HFF-Myc (cell line): ENCODE measurements around the gene SETD4.

Experiments
- DNase-seq: peaks from one replicate; pipeline ENCODE4 v3.0.0-alpha.2; 2011; ENCODE audit warnings: low read depth; ENCODE audit errors: extremely low read depth
- H3K4me3 ChIP-seq: replicated peaks from 2 replicates; pipeline ENCODE4 v1.5.1; 2011; ENCODE audit warnings: low read depth, mild to moderate bottlenecking, control low read depth, low read length
- TF ChIP-seq, protein P1 (sequence below): IDR thresholded peaks from 2 replicates; pipeline ENCODE4 v1.5.1; 2012; ENCODE audit warnings: mild to moderate bottlenecking, low read depth, low read length, control low read depth; ENCODE audit errors: missing control alignments

SETD4 gene

DNA sequence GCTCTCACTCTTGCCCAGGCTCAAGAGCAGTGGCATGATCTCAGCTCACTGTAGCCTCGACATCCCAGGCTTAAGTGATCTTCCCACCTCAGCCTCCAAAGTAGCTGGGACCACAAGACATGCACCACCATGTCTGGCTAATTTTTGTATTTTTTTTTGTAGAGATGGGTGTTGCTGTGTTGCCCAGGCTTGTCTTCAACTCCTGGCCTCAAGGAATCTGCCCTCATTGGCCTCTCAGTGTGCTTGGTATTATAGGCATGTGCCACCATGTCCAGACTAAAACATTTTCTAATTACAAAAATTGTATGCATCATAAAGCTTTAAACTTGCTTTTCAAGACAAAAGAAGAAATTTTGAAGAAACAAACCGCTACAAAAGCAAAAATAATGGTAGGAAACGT, 29.6 kb upstream of the SETD4 start:
- TF ChIP-seq, protein P1, sequence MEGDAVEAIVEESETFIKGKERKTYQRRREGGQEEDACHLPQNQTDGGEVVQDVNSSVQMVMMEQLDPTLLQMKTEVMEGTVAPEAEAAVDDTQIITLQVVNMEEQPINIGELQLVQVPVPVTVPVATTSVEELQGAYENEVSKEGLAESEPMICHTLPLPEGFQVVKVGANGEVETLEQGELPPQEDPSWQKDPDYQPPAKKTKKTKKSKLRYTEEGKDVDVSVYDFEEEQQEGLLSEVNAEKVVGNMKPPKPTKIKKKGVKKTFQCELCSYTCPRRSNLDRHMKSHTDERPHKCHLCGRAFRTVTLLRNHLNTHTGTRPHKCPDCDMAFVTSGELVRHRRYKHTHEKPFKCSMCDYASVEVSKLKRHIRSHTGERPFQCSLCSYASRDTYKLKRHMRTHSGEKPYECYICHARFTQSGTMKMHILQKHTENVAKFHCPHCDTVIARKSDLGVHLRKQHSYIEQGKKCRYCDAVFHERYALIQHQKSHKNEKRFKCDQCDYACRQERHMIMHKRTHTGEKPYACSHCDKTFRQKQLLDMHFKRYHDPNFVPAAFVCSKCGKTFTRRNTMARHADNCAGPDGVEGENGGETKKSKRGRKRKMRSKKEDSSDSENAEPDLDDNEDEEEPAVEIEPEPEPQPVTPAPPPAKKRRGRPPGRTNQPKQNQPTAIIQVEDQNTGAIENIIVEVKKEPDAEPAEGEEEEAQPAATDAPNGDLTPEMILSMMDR: no peak
- no peak for DNase-seq
- H3K4me3 ChIP-seq: no peak overlapping the region

DNA sequence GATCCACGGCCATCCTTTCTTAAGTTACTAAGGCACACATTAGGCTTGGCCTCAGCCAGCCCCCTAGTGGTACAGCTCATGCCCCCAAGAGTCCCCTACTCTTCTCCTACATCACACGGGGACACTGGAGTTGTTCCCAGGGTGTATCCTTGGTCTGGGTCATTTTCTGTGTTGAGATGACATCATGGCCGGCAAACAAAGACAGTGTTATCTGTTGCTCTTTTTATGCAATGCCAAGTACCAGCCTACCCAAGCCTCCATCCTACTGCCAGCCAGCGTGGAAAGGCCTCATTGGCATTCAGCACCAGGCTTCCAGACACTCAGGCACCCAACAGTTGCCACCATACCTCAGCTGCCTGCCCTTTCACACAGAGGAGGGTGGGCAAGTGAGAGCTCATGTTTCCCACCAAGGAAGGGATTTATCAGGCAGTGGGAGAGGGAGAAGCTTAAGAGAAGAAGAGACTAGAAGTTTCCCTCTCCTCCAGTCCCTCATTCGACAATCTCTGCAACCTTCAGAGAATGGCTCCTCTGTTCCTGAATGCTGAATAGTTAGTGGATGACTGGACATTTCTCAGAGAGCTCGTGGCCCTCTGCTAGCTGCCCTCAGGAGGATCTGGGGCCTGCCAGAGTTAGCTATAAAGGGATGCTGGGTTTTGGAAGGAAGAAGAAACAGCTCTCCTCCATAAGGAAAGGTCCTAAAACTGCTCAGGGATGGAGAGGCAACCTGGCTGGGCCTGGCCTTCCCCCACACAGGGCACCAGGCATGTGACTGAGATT, 27.2 kb upstream of the SETD4 start:
- no peak for DNase-seq
- no peak overlapping the region for H3K4me3 ChIP-seq
- TF ChIP-seq, protein P1: peak; percentile 37

DNA sequence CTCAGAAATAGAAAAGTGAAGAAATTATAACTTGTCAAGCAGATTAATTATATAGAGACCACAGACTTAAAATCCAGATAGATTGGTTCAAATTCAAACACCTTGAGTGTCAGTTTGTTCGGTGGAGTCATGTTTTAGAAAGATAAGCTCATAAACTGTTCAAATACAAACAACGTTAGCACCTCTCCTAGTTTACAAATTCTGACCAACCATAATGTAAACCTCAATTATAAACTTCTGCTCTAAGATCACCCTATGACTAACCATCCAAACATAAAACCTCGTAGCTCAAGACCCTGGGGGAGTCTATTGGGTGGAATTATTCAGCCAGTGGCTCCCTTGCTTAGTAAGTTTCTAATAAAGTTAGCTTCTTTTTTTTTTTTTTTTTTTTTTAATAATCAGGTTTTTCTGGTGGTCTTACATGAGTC, 21.9 kb upstream of the SETD4 start:
- no peak for DNase-seq
- TF ChIP-seq, protein P1: no peak
- no peak overlapping the region for H3K4me3 ChIP-seq

DNA sequence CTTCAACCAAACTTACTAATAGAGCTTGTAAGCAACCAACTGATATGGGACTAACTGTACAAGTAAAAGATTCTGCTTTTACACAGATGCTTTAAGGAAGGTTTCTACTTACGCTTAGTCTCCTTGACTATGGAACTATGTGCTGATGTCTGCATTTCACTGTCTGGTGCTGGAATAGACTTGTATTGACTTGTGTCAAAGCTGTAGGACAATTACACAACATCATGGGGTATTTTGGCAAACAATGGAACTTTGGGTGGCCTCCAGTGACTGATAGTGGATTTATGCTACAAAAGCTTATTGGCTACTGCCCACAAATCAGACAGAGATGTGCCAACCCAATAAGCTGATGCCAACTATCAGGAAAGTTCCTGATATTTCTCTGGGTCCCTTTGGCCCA, 20.1 kb upstream of the SETD4 start:
- DNase-seq: no peak
- TF ChIP-seq, protein P1: no peak

DNA sequence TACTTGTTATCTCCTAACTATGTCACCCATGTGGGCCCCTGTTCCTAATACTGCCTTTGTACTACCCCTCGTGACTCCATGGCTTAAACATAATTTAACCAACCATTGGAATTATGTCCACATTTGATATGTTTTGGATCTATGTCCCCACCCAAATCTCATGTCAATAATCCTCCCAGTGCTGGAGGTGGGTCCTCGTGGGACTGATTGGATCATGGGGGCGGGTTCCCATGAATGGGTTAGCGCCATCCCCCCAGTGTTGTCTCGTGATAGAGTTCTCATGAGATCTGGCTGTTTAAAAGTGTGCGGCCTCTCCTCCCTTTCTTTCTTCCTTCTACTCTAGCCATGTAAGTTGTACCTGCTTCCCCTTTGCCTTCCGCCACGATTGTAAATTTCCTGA, 19.3 kb upstream of the SETD4 start:
- no peak overlapping the region for H3K4me3 ChIP-seq
- DNase-seq: no peak
- TF ChIP-seq, protein P1: no peak

More for the DNA sequence above, 20.1 kb upstream of the SETD4 start:
- H3K4me3 ChIP-seq: no peak overlapping the region

DNA sequence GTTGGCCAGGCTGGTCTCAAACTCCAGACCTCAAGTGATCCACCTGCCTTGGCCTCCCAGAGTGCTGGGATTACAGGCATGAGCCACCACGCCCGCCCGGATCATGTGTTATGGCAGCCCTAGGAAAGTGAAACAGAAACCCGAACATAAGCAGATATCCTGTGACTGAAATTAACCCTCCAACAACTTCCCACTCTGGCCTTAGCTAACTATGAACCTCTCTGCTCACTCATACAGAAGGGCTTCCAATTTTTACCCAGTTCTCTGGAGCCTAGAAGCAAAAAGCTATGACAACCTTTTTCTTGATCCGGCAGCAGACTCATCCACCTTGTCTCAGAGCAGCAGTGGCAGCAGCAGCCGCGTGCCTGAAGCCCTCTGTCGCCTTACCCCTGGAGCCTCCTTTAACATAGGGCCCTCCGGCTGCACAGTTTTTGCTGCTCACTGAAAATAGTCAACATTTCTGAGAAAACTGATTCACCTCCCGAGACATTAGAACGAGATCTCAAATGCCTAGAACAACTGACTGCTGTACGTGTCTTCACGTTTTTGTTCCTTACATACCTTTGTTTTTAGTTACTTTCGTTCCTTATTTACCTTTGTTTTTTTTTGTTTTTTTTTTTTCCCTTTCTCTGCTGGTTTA, 18.8 kb upstream of the SETD4 start:
- TF ChIP-seq, protein P1: no peak
- H3K4me3 ChIP-seq: no peak overlapping the region
- no peak for DNase-seq
